NCI-H1694 (cell line): ENCODE measurements around the gene CSNK1G2.

Experiments
- DNase-seq: peaks from one replicate; lab custom pipeline; 2025; lab: John Stamatoyannopoulos, UW

Gene CSNK1G2

GRCh38 chr19:1918975-1919374 lies 22.0 kb upstream of the CSNK1G2 start:
- DNase-seq: no peak

- DNase-seq: no peak
Measured at GRCh38 chr19:1920644-1921043, 20.3 kb upstream of the CSNK1G2 start.

GRCh38 chr19:1921326-1921725 lies 19.6 kb upstream of the CSNK1G2 start:
- DNase-seq: no peak

GRCh38 chr19:1921825-1922224 lies 19.1 kb upstream of the CSNK1G2 start:
- no peak for DNase-seq

GRCh38 chr19:1922803-1923202 lies 18.2 kb upstream of the CSNK1G2 start:
- DNase-seq: no peak

- DNase-seq: no peak
Measured at GRCh38 chr19:1923319-1923718, 17.7 kb upstream of the CSNK1G2 start.

- DNase-seq: no peak
Measured at GRCh38 chr19:1924320-1924961, 16.5 kb upstream of the CSNK1G2 start.

- DNase-seq: no peak
Measured at GRCh38 chr19:1925544-1925943, 15.4 kb upstream of the CSNK1G2 start.

GRCh38 chr19:1929021-1929742 lies 11.8 kb upstream of the CSNK1G2 start:
- peak; percentile 49 for DNase-seq

- no peak for DNase-seq
Measured at GRCh38 chr19:1931445-1931844, 9.5 kb upstream of the CSNK1G2 start.

- no peak for DNase-seq
Measured at GRCh38 chr19:1932395-1932794, 8.6 kb upstream of the CSNK1G2 start.

GRCh38 chr19:1933244-1933643 lies 7.7 kb upstream of the CSNK1G2 start:
- DNase-seq: no peak

- DNase-seq: no peak
Measured at GRCh38 chr19:1933942-1934341, 7.0 kb upstream of the CSNK1G2 start.

- DNase-seq: no peak
Measured at GRCh38 chr19:1935484-1936208, 5.3 kb upstream of the CSNK1G2 start.

- no peak for DNase-seq
Measured at GRCh38 chr19:1936430-1936829, 4.5 kb upstream of the CSNK1G2 start.

GRCh38 chr19:1936916-1937610 lies 3.9 kb upstream of the CSNK1G2 start:
- DNase-seq: no peak

- DNase-seq: no peak
Measured at GRCh38 chr19:1938071-1938470, 2.9 kb upstream of the CSNK1G2 start.

- no peak for DNase-seq
Measured at GRCh38 chr19:1942078-1942933, 1.3 kb downstream of the CSNK1G2 start.

- no peak for DNase-seq
Measured at GRCh38 chr19:1942934-1943555, 2.1 kb downstream of the CSNK1G2 start.

GRCh38 chr19:1943661-1944087 lies 2.7 kb downstream of the CSNK1G2 start:
- no peak for DNase-seq
